GM19043 (cell line): Measurements from ENCODE around the gene SPATA20.
A peak's percentile ranks its signal among the peaks of the same experiment; 100 is the strongest.

Source experiments
- ATAC-seq: cut with Tn5 transposase; IDR thresholded peaks from one replicate; pipeline ENCODE4 v1.9.1; 2021; ENCODE audit warnings: low read depth; ENCODE audit not compliant: unreplicated experiment

The SPATA20 gene

GRCh38 chr17:50557630-50558029 is 10.7 kb downstream of the SPATA20 start:
- no peak for ATAC-seq

- no peak for ATAC-seq
Measured at GRCh38 chr17:50558091-50558490, 11.1 kb downstream of the SPATA20 start.

- ATAC-seq: no peak
Measured at GRCh38 chr17:50558581-50558940, 11.6 kb downstream of the SPATA20 start.

- no peak for ATAC-seq
Measured at GRCh38 chr17:50558941-50559614, 12.1 kb downstream of the SPATA20 start.

- ATAC-seq: no peak
Measured at GRCh38 chr17:50559674-50560184, 12.8 kb downstream of the SPATA20 start.

GRCh38 chr17:50560185-50560824 is 13.3 kb downstream of the SPATA20 start, which contains the start of gene CACNA1G:
Gene CACNA1G (plus strand): TSS chr17:50560715. CDS start chr17:50561460, 745 bp downstream.
- ATAC-seq: peak; percentile 92

GRCh38 chr17:50560931-50561745 is 14.2 kb downstream of the SPATA20 start:
- ATAC-seq: no peak

GRCh38 chr17:50561746-50562141 is 14.8 kb downstream of the SPATA20 start:
- ATAC-seq: no peak

GRCh38 chr17:50562242-50563091 is 15.5 kb downstream of the SPATA20 start:
- no peak for ATAC-seq

GRCh38 chr17:50563092-50563511 is 16.1 kb downstream of the SPATA20 start:
- no peak for ATAC-seq

GRCh38 chr17:50564916-50565315 is 17.9 kb downstream of the SPATA20 start:
- no peak for ATAC-seq

GRCh38 chr17:50565402-50566350 is 18.7 kb downstream of the SPATA20 start:
- ATAC-seq: no peak

- no peak for ATAC-seq
Measured at GRCh38 chr17:50566886-50567285, 19.9 kb downstream of the SPATA20 start.

- ATAC-seq: no peak
Measured at GRCh38 chr17:50568659-50569058, 21.7 kb downstream of the SPATA20 start.

GRCh38 chr17:50569592-50569991 is 22.6 kb downstream of the SPATA20 start:
- ATAC-seq: no peak

GRCh38 chr17:50570032-50570431 is 23.1 kb downstream of the SPATA20 start:
- no peak for ATAC-seq

GRCh38 chr17:50570528-50570927 is 23.6 kb downstream of the SPATA20 start:
- ATAC-seq: no peak

GRCh38 chr17:50571681-50572080 is 24.7 kb downstream of the SPATA20 start:
- ATAC-seq: no peak

GRCh38 chr17:50572541-50572940 is 25.6 kb downstream of the SPATA20 start:
- no peak for ATAC-seq
